NCI-H1417 (cell line): ENCODE measurements around the gene SATB1.

ENCODE experiments used
- DNase-seq, 3 experiments: peaks; one replicate each; lab custom pipeline; 2025; lab: John Stamatoyannopoulos, UW

Gene SATB1

DNA sequence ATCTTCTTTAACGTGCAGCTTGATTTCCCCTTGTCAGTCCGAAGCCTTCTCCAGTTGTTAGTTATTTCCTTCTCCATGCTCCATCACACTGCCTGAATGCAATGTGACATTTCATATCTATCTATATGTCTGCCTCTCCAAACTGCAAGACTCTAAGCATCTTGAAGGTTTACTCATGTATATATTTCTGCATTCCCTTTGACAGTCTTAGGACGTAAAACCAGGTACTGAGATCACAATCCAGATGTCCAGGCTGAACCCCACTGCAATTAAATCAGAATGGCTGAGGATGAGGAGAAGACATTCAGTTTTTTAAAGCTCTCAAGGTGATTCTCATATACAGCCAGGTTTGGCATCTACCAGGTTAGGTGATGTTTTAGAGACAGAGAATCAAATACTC, 6.1 kb upstream of the SATB1 start:
- no peak for DNase-seq

DNA sequence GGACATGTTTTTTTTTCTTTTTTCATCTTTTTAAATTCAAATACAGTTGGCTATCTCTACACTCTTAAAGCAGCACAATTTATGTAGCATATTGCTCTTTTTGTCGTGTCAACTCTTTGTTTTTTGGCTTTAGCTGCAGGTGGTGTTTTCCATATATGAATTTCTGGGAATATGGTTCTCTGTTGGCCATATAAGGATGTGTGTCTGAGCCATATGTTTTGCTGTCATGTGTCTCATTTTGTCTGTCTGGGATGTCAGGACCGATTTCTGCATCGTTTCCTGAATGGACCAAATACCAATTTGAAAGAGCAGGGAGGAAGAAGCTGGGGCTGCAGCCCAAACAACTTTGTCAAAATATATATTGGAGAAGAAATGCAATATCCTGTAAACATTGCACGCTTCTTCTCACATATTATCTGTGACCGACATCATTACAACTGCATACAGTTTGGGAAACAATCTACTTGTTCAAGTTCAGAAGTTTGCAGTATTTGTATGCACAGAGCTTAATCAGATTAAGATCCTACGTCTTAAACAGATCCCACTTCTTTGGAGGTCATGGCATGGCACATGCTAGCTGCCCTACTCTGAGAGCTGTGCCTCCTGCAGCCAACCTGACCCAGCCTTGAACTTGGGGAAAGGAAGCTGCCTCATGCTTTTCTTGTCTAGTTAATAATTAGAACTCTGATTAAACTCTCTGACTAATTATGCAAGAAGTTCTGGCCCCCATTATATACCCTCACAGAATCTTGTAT, 4.0 kb upstream of the SATB1 start:
- DNase-seq = no peak

DNA sequence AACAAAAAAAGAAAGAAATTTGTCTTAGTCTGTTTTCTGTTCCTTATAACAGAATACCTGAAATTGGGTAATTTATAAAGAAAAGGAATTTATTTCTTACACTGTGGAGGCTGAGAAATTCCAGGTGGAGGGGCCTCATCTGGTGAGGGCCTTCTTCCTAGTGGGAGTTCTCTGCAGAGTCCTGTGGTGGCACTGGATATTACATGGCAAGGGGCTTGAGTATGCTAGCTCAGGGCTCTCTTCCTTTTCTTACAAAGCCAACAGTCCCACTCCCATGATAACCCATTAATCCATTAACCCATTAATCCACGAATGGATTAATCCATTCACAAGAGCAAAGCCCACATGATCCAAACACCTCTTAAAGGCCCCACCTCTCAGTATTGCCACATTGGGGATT, 2.9 kb upstream of the SATB1 start:
- DNase-seq = peak in 1 of 3 experiments; percentile 1

- peak in 1 of 3 experiments; percentile 5 for DNase-seq
Observed at GRCh38 chr3:18426597-18427193, 1.6 kb upstream of the SATB1 start.

DNA sequence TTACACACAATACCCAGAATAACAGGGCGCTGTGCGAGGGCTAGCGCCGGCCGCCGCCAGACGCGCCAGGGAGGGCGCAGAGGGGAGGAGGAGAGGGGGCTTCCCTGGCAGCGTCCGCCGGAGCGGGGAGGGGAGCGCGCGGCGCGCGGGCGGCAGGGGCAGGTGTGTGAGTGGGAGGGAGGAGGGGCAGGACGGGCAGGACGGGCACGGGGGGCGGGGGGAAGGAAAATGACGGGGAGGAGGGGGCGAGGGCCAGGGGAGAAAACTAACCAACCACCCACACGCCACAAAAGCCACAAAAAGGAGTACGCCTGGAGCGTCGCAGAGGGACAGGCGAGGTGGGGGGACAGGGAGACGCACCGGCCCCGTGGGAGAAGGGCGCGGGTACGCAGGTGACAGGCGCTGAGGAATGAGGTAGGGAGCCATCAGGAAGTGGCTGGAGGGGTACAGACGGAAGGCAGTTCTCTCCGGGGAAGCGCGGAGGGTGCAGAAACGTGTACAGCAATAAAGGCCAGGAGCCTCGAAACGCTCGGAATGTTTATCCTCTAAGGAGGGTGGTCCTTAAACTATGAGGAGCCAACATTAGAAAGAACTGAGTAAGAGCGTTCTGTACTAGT, 610 bp upstream of the SATB1 start:
- peak; percentile 52 to 89 (median 88) for DNase-seq

DNA sequence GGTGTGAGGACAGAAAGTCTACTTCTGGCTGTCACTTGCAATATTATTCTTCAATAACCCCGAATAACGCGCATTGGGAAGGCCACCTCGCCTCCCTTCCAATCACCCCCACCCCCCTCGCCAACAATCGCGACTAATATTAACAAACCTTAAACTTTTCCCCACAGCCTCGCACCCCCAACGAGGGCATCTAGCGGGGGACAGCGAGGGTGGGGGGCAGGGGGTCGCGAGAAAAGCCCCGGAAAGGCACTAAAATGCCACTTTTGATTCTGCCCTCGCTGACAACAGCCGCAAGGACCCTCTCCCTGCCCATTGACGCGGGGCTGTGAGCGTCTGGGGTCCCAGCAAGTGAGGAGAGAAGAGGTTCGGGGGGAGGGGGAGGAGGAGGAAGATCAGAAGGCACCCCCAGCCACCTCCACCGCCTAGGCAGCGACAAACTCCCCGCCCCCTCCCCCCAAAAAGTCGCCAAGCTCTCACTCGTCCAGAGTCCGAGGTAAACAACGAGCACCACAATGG, 868 bp downstream of the SATB1 start:
- no peak for DNase-seq

GRCh38 chr3:18423401-18424212, 1.5 kb downstream of the SATB1 start:
- DNase-seq = peak; percentile 15 to 65 (median 51)

DNA sequence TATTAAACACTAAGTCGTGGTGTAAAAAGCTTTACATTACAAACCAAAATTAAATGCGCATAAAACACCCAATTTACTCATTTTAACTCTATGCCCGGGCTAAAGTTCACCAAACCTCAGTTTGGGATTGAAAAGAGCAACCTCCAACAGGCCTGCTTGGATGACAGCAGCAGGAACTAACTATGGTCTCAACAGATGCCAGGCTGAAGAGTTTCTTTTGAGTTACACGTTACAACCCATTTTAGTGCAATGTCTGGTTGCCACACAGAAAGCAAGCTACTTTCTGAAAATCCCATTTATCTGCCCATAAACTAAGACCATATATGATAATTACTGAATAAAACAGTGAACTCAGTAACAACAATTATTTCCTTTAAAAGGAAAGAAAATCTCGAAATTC, 2.2 kb downstream of the SATB1 start:
- DNase-seq = peak in 2 of 3 experiments; percentile 29 to 37

DNA sequence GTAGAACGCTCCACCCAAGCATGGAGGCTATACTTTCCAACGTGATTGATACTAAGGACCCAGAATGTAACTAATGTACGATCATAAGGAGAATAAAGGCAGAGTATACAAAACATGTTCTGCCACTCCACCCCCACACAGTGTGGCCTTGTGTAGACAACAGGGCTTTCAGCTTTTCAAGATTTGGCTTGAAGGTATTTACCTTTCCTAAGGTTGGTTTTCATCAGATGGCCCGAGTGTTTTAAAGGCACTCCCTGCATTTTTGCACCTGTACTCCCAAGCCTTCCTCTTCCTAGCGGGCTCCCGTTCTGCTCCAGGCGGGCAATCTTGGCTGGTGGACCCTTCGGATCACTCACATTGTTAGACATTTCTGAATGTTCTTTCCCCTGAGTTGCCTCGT, 4.6 kb downstream of the SATB1 start:
- no peak for DNase-seq

DNA sequence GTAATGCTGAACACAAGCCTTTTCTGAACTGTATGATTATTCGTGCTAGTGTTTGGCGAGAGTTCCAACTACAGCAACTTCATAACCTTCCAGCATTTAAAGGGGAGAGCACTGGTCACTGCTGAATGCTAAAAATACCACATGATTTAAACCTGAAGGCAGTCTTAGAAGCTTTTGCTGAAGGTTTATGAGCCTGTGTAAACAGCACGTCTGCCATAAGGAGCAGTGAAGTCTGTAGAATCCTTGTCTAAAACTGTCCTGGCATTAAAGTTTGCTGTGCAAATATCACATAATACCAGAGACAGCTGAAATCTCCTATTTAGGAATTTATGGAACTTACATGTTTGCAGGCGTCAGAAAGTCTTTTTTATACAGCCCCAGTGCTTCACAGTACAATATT, 5.9 kb downstream of the SATB1 start:
- DNase-seq = no peak

GRCh38 chr3:18417904-18418572, 7.1 kb downstream of the SATB1 start:
- no peak for DNase-seq

DNA sequence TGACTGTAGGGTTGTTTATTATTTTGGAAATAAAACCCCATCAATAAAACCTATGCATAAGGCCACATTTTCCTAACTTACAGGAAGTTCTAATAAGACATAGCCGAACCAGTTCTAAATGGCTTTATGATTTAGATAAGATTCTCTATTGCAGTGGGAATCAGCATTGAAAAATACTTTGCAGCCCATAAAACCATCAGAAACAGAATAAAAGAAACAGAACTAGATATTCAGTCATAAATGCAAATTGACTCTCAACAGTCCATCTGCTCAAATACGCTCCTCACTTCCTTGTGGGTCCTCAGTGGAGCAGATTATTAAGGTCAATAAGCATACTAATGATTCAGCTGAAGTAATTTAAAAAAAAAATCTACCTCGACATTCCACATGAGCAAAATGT, 8.8 kb downstream of the SATB1 start:
- DNase-seq = no peak

DNA sequence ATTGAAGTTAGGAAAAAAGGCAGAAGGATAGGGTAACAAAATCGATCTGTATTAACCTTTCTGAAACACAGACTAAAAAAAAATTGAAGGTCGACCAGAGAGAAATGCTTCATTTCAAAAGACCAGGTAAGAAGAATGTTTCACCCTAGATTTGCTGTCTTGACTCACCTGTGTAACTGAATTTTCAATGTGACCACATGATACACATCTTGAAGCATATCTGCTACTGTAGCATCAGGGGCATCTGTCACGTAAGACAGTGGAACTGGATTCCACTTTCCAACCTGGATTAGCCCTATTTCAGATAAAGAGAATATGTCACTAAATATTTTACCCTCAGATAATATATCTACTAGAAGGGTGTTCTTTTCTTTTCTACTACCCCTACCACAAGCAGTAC, 9.3 kb downstream of the SATB1 start:
- DNase-seq = no peak

DNA sequence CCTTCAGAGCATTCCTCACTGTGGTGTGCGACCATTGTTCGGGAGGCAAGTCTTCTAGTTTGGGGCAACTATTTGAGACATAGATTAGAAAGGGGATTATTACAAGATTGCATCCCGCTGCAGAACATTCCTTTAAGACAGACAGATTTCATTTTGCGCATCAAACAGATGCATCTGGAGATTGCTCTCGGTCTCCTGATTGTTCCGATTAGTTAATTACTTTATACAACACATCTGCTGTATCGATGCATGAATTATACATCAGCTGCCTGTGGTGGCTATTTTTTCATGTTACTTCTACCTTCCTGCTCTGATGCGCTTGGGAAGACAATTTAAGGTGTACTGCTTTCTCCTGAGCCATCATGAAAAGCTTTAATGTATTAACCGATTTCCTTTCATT, 10.0 kb downstream of the SATB1 start:
- no peak for DNase-seq

- no peak for DNase-seq
Observed at GRCh38 chr3:18412684-18413083, 12.5 kb downstream of the SATB1 start.

DNA sequence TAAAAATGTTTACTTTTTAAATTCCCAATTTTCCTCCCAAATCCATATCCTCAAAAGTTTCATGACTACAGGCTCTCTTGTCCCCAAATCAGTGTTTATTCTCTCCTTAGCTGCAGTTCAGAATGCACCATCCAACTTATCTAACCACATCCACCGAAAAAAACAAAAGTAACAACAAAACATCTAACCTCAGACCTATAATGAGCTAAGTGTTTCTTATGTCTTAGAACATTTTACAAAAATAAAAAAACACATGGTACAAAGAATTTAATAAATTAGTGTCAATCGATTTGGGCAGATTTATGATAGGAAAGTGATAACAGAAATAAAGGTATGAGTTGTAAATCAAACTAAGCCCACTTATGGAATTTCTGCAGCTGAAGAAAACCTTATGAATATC, 13.6 kb downstream of the SATB1 start:
- no peak for DNase-seq

GRCh38 chr3:18410205-18410604, 14.9 kb downstream of the SATB1 start:
- DNase-seq = no peak

- DNase-seq = no peak
Observed at GRCh38 chr3:18409266-18409665, 15.9 kb downstream of the SATB1 start.

GRCh38 chr3:18405141-18405540, 20.0 kb downstream of the SATB1 start:
- no peak for DNase-seq

- DNase-seq = no peak
Observed at GRCh38 chr3:18403061-18403460, 22.1 kb downstream of the SATB1 start.

- DNase-seq = no peak
Observed at GRCh38 chr3:18402239-18402799, 22.8 kb downstream of the SATB1 start.
